GM18858 (cell line): ENCODE data around the gene SCN8A.

Source experiments
- ATAC-seq: cut with Tn5 transposase; IDR thresholded peaks from one replicate; pipeline ENCODE4 v1.9.1; 2021; ENCODE audit not compliant: unreplicated experiment

SCN8A gene

DNA sequence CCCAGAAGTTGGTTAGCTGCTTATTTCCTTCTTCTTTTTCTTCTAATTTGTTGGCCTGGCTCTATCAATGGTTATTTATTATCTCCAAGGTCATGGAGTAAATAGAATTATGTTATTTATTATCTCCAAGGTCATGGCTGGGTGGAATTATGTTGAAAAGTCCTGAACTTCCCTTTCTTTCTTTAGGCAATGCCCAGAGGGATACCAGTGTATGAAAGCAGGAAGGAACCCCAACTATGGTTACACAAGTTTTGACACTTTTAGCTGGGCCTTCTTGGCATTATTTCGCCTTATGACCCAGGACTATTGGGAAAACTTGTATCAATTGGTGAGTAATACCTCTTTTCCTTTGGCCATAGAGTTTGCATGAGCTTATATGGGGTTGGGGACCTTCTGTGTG is 111.6 kb downstream of the SCN8A start:
- no peak for ATAC-seq

DNA sequence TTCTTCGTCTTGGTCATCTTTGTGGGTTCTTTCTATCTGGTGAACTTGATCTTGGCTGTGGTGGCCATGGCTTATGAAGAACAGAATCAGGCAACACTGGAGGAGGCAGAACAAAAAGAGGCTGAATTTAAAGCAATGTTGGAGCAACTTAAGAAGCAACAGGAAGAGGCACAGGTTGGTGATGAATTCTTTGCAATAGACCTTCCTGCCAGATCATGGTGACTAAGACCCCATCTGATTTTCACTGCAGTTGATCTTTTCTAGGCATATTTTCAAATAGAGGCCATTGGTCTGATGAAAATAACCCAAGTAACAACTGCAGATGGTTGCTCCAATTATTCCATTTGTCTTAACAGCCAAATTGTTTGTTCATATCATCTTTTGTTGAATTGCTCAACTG is 114.4 kb downstream of the SCN8A start:
- no peak for ATAC-seq

DNA sequence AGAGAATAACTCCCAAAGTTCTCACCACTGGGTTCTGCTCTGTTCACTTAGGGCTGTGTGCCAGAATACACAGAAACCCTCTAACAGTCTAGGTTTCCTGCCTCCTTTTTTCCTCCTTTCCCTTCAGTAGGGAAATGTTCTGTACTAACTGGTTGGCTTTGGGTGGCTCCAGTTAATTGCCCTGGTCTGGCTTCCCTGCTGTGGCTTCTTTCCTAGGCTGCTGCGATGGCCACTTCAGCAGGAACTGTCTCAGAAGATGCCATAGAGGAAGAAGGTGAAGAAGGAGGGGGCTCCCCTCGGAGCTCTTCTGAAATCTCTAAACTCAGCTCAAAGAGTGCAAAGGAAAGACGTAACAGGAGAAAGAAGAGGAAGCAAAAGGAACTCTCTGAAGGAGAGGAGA is 115.2 kb downstream of the SCN8A start:
- ATAC-seq, result no peak

DNA sequence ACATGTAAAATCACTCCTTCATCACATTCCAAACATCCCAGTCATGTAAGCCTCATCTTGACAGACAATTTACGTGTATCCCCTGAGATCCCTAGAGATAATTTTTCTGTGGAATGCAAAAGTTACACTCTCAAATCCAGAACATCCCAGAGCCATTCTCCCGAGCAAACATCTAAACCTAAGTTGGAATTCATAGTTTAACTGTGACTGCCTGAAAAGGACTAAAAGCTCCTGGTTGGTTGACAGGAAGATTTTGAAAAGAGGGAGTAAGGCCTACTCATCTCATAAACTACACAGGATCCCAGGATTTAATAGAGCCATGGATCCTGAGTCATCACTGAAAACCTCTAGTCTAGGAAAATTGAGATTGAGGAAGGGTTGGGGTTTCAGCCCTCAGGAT is 123.6 kb downstream of the SCN8A start:
- ATAC-seq, result no peak

DNA sequence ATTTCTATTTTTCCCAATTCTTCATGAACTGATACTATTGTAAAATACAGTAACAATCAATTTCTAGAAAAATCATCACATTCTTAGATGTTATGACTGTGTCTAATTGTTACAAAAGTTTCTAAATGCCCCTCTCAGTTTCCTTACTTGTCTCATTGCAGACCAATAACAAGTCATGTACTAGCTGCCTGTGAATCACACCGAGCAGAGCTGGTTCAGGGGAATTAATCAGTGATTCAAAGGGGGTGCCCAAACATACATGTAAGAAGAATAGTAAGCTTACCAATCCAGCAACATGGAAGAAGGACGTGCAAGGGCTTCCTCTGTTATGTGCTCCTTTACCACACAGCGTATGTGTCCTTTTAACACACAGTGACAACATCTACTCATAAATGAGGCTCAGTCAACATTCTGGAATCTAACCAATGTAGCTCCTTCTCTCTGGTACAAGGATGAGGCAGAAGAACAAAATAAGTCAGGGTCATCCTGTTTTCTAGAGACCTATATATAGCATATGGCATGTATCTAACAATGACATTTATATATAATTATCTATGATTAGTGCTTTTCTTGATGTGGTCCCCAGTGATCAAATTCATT is 126.4 kb downstream of the SCN8A start:
- ATAC-seq, result no peak

DNA sequence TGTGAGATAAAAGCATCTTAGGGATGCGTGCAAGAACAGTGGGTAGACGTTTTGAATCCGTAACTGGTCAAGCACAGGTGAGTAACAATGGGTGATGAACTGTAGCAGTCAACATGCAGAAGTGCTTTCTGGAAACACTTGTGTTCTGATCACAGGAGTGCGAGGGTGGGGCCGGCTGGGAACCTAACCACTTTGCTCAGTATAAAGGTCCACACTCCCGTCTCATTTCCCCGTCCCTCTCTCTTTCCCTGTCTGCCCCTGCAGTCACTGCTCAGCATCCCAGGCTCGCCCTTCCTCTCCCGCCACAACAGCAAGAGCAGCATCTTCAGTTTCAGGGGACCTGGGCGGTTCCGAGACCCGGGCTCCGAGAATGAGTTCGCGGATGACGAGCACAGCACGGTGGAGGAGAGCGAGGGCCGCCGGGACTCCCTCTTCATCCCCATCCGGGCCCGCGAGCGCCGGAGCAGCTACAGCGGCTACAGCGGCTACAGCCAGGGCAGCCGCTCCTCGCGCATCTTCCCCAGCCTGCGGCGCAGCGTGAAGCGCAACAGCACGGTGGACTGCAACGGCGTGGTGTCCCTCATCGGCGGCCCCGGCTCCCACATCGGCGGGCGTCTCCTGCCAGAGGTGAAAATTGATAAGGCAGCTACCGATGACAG is 130.4 kb downstream of the SCN8A start:
- ATAC-seq, result no peak

DNA sequence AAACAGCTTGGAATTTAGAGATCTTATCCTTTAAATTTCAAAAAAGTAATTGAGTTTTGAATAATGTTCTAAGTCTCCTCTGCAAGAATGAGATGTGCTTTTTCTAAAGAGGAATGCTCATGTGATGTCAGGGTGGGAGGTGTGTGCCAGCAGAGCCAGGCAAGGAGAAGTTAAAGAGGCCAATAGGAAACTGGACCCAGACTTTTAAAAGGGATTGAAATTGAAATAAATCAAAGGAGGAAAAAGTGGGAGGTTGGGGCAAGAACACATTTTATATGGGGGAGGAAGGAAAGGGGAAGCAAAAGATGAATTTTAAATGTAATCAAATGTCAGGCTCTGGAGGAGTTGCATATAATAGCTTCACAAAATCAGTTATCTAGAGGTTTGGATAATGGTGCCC is 131.4 kb downstream of the SCN8A start:
- no peak for ATAC-seq

DNA sequence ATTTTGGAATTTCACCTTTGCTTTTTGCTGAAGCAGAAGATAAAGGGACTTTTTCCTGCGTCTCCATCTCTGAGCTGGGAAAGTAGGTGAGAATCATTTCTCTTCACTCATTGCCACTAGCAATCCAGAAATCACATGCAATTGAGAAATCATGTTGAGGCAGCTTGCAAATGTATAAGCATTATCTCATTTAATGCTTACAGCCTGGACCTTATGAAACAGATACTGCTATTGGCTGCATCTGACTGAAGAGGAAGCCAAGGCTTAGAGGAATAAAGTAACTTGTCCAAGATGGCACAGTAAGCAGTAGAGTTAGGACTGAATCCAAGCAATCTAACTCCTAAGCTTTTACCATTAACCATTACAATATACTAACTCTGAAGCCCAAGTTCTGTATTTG is 135.1 kb downstream of the SCN8A start:
- no peak for ATAC-seq

DNA sequence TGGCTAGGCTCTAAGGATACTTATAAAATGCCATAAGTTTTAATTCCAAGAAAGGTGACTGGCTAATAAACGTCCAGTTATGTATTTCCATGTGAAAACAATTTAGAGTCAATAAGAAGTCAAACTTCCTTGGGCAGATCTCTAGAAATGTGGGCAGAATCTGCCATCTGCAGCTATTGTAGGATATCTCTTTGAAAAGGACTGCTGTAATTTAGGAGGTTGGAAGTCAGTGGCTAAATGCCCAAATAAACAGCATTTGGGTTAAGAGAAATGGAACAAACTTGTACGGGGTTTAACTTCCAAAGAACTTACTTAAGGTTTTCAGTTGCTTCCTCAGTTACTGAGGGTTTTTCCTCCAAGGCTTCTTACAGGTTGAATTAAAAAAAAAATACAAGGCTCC is 135.9 kb downstream of the SCN8A start:
- ATAC-seq, result no peak

DNA sequence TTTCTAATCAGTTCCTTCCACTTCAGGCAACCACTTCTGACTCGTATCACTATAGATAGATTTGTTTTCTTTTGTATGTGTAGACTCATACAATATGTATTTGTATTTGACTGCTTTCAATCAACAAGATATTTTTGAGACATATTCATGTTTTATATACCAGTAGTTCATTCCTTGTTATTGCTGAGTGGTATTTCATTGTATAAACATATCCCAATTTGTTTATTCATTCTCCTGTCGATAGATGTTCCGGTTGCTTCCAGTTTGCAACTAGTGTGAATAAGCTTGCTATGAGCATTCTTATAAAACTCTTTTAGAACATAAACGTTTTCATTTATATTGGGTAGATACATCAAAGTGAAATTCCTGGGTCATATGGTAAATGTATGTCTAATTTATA is 138.3 kb downstream of the SCN8A start:
- ATAC-seq, result no peak

DNA sequence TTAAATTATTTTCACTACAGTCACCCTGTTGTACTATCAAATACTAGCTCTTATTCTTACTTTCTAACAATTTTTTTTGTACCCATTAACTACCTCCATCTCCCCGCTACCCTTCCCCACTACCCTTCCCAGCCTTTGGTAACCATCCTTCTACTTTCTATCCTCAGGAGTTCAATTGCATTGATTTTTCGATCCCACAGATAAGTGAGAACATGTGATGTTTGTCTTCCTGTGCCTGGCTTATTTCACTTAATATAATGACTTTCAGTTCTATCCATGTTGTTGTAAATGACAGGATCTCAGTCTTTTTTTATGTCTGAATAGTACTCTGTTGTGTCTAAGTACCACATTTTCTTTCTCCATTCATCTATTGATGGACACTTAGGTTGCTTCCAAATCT is 139.7 kb downstream of the SCN8A start:
- ATAC-seq, result no peak

DNA sequence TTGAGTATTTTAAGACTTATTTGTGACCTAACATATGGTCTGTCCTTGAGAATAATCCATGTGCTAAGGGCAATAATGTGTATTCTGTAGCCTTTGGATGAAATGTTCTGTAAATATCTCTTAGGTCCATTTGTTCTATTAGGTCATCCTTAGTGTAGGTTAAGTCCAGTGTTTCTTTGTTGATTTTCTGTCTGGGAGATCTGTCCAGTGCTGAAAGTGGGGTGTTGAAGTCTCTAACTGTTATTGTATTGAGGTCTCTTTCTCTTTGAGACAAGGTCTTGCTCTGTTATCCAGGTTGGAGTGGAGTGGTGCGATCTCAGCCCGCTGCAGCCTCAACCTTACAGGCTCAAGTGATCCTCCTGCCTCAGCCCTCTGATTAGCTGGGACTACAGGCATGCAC is 149.5 kb downstream of the SCN8A start:
- no peak for ATAC-seq

DNA sequence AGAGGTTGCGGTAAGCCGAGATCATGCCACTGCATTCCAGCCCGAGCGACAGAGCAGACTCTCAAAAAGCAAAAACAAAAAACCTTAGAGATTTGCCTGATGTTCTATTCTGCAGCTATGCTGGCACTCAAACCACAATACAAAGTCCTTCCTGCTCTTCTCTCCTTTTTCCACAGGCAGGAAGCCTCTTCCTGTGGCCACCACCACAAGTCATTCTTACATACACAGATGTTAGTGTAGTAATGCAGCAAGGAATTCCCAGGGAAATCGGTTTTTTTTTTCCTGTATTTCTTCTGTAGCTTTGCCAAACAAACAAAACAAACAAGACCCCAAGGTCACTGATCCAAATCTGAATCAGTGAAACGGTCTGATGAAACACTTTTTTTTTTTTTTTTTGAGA is 153.2 kb downstream of the SCN8A start:
- ATAC-seq, result no peak

DNA sequence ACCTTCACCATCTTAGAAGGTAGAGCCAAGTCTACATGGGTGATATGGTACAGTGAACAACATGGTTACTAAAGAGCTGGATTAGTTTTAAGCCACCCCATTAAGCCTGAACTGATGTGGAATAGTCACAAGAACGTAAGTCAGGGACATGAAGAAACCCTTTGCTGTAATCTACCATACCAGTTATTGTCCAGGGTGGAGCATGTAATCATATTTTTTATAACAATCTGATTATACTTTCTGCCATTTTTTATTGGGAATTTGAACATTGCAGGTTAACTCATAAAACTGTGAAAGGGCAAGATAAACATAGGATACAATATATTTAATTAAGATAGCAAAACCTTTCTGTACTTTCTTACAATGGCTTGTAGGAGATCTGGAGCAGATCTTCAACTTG is 153.9 kb downstream of the SCN8A start:
- ATAC-seq, result no peak

DNA sequence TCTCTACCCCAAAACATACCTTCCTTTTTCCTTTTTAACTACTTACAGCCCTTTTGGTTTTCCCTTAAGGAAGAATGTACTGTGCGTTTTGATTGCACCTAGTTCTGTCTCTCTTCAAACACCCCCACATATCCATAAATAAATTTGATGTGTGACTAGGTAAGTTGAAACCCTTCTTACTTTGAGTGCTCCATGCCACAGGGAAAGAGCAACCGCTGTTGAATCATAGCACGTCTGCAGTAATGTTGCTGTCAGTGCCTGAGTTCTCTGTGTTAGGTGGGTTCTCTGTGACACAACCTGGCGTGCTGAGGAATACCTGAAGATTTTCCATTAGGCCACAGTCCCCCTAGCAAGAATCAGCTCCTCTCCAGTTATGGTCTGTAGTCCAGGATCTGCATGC is 155.4 kb downstream of the SCN8A start:
- no peak for ATAC-seq

DNA sequence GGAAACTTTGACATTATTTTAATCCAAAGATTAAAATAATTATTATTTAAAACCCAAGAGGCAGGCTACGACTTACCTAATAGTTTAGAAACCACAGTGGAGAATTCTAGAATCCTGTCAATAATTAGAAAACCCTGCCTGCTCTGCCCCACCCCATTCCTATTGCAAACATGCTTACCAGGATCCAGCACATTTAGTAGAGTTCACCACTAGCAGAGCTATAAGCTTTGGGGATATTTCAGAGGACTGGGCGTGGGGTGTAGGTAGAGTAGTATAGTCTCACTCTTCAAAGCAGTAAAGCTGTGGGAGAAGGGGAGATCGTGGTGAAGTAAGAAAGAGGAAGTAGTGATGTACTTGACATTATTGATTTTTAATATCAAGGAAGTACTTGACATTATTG is 157.2 kb downstream of the SCN8A start:
- no peak for ATAC-seq

DNA sequence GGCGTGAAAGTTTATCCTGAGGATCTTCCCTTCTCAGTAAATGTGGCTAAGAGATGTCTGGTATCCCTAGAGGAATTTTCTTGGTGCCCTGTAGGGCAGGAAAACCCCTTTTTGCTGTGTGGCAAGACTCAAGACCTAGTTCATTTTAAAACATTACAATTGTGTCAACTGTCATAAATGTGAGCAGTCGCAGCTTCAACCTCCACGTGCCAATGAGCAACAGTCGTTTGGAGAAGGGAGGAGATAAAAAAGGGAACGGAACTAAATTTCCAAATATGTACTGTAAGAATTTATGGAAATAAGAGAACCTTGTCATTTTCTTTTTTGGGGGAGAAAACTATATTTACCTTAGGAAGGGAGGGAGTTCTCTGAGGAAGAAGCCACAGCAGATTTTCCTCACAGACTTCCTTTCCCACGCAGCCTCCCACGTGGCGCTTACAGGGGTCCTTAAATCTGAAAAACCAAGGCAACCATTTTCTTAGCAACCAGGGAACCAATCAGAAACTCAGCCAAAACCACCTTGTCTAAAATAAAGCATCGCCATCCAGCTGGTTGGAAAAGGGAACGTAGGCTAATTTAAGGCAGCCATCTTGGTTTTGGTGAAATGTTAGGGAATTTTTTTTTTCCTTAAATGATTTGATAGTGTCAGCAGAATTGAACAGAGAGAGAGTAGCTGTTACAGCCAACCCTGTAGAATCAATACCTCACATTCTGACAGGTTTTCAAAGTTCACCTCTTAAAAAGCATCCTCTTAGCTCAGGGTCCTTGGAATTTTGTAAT is 158.4 kb downstream of the SCN8A start:
- no peak for ATAC-seq

DNA sequence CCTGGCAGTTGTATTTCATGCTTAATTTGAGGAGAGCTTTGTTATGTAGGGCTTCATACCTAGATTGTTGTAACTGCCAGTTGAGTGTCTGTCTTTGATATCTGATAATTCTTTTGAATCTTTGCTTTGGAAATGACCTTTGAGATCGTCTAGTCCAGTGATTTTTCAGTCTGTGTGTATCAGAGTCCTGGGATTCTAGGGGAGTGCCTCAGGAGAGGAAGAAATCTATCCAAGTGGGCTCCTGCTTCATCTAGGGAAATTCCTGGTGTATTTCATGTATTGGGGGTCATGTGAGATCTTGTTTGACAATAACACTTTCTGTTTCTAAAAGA is 158.9 kb downstream of the SCN8A start:
- ATAC-seq, result no peak

DNA sequence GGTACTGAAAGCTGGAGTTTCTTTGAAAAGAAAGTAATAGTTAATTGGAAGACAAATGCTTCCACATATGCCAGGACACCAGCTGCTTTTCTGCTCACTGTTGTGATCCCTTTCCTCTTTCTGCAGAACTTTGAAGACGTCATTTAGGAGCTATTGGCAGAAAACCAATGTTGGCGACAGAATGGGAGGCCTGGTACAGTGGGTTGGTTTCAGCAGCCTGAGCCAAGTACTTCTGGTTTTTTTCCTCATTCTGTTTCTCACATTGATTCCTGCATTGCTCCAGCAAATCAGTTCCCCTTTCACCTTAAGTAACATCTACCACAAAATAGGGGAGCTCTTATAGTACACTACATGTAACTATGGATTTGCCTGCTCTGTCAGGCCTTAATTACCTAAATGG is 160.6 kb downstream of the SCN8A start:
- ATAC-seq, result no peak

DNA sequence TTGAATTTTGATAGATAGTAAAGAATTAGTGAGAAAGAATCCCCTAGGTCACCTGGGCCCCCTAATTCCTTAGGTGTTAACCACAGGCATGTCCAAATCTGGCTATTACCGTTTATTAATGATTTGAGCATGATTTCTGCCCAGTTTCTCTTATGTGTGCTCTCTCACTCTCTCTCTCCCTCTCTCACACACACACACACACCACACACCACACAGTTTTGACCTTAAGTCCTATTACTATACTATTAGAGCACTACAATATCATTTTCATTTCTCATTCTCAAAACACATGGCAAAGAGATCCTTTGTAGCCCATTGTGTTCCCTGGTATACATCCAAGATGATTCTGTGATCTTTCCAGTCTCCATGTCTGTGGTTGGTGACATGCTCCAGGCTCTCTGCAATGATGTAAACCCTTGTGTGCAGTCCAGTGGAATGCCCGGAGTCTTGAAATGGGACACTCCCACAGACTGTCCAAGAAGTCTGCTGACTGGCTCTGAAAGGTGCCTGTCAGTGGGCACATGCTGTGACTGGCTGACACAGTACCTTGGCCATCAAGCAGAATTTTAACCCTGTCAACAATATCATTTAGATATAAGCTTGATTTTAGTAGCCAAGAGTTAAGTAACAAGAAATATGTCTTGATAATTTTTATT is 161.3 kb downstream of the SCN8A start:
- no peak for ATAC-seq

DNA sequence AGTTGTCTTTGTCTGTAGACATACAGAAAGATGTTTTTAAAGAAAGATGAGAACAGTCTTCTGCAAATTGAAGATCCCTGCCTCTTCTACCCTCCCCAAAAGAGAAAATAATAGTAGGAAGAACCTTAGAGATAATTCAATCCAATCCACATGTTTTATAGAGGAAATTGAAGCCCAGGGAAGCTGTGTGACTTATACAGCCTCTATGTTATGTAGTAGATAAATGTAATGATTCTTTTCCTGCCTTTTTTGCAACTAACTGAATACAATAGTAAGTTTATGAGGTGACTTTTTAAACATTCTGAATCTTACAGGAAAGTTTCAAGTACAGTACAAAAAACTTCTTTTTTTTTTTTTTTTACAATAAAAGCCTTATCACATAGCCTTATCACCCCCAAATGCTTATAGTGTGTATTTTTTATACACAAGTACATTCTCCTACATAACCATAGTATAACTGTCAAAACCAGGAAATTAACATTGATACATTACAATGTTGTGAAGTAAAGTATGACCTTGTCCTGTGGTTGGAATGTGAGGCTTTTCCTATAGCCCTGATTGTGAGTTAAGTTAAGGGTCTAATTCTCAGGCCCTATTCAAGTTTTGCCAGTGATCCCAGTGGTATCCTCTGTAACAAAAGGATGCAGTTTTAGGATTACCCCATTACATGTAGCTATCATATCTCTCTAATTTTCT is 163.1 kb downstream of the SCN8A start:
- ATAC-seq, result no peak

DNA sequence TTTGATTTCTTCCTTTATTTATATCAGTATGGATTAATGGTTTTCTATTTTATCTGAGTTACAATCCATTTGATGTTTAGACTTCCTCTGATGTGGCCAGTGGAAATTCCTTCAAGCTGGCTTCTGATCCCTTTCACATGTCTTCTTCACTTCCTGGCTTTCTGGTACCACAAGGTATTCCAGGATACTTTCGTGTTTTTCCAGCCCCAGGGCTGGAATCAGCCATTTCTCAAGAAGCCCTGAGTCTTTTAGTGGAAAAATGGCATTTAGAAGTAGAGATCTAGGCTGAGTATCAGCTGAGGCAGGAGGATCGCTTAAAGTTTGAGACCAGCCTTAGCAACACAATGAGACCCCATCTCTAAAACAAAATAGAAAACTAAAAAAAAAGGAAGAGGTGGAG is 164.2 kb downstream of the SCN8A start:
- no peak for ATAC-seq
